ENCODE measurements around the gene PDE6B.

GRCh38 chr4:651884-652642, 26.7 kb downstream of the PDE6B start:
- TF ChIP-seq CTCF (IDR thresholded peaks at IDR 0.05; ENCODE audit: poor library complexity, severe bottlenecking) (no peak), REST (IDR thresholded peaks at IDR 0.05; ENCODE audit: borderline replicate concordance) (no peak), EZH2 (IDR thresholded peaks at IDR 0.05; ENCODE audit: borderline replicate concordance, insufficient read depth, low read length, poor library complexity, severe bottlenecking) (no peak), POLR2AphosphoS5 (IDR thresholded peaks at IDR 0.05) (no peak), MXI1 (conservative IDR thresholded peaks at IDR 0.05; ENCODE audit: poor library complexity, severe bottlenecking) (no peak), TAF1 (IDR thresholded peaks at IDR 0.05; ENCODE audit: low read depth) (no peak)
